T-helper 2 cell treated with Interferon-gamma antibody and Interleukin-4, amounts not matched to agents 100 ng/mL and 5 ng/mL, for 36 hours (primary cell): ENCODE results near the gene APBA2. TPM values are rescaled to one million over a fixed set of nuclear protein-coding genes. Genes with fewer than 3 reads are reported as not detected.
"Not testable (repeated sequence)": the region's sequence is repeated elsewhere in the genome, so short reads cannot be mapped to it uniquely, and the experiment has no call there.

Experiments
- intact Hi-C: fragments of 100-400 bp; cut with micrococcal nuclease; formaldehyde crosslinking; loops from one replicate; pipeline ENCODE4 v1.15.1; 2023
- total RNA-seq: library from RNA; stranded (reverse); gene quantifications from 2 replicates; pipeline ENCODE4 v1.2.3, GENCODE V29; 2022

The APBA2 gene
- total RNA-seq, 1 donor from 2014 or later: 8.1 TPM

DNA sequence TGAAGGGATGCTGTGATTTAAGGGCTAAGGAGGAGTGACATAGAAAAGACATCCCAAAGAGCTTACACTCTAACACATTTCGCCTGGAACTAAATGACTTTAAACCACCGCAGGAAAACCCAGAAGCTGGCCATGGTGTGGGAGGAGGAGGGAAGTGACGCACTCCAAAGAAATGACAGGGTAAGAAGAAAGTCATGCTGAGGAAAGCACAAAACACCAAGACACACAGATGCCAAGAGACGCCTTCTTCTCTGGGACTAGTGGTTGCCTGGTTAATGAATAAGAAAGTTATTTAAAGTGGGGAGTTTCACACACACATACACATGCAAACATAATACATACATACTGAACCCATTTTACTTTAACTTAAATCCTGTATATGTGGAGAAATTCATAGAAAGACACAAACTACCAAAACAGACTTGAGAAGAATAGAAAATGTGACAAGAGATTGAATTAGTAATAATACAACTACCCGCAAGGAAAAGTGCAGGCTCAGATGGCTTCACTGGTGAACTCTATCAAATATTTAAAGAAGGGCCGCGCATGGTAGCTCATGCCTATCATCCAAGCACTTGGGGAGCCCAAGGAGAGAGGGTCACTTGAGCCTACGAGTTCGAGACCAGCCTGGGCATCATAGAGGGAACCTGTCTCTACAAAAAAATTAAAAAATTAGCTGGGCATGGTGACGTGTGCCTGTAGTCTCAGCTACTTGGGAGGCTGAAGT is 258.3 kb downstream of the APBA2 start:
- intact Hi-C loops: no loop called here

GRCh38 chr15:29149738-29150075 is 263.9 kb downstream of the APBA2 start:
- intact Hi-C loops: no loop called here

DNA sequence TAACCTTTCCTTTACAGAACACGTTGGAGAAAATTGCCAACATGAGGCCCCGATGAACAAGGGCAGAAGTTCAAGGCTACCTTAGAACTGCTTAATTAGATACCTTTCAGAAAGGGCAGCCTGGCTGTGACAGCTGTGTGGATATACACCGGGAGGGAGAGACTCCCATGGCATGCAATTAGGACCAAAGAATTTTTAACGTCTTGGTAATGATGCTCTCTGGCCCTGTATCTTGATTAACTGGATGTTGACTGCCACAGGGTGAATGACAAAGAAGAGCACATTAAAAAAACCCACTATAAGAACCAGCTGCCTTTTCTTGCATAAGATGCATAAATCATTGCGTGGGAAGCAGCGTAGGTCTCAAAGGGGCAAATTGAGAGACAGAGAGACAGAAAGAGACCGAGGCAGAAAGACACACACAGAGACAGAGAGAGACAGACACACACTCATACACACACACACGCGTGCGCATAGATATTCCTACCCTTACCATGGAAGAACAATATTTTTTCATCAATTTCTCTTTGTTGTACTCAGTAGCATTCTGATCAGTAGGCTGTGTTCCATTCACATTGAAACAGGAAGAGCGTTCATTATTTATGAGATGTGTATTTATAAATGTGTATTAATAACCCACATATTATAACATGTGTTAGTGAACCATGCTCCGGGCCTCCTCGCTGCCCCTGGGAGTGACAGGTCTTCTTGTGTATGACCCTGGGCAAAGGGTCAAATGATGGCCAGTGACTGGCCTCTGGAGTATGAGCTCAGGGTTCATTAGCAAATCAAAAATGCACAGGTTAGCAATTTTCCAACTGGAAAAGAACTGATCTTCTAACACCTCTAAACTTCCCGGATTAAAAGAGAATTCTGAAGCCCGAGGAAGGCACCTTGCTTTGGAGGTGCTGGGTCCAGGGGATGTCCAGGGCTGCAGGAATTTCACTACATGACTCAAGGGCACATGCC is 265.0 kb downstream of the APBA2 start:
- intact Hi-C loops: no loop called here

DNA sequence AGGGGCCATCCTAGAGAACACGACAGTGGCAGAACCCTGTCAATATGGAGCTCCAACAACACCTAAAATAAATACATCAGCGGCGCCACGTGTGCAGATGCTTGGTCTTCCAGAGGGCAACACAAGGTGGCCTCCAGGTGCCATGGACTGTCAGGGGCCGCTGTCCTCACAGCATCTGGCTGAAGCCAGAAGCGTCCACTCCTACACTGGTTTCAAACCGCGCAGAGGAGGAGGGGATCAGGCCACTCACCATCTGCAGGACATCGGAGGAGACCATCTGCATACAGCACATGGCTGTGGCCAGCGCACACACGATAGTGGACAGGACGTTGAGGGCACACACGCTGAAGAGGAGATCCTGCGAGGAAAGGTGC is 265.7 kb downstream of the APBA2 start:
- intact Hi-C loops: no loop called here

GRCh38 chr15:29156521-29156920 is 270.7 kb downstream of the APBA2 start:
- intact Hi-C loops: no loop called here

DNA sequence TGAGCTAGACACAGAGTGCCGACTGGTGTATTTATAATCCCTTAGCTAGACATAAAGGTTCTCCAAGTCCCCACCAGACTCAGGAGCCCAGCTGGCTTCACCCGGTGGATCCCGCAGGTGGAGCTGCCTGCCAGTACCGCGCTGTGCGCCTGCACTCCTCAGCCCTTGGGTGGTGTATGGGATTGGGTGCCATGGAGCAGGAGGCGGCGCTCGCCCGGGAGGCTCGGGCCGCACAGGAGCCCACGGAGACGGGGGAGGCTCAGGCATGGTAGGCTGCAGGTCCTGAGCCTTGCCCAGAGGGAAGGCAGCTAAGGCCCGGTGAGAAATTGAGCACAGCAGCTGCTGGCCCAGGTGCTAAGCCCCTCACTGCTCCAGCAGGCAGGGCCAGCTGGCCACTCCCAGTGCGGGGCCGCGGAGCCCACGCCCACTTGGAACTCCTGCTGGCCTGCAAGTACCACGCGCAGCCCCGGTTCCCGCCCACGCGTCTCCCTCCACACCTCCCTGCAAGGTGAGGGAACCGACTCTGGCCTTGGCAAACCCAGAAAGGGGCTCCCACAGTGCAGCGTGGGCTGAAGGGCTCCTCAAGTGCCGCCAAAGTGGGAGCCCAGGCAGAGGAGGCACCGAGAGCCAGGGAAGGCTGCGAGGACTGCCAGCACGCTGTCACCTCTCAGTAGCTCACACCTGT is 274.1 kb downstream of the APBA2 start:
- intact Hi-C loops: no loop called here

DNA sequence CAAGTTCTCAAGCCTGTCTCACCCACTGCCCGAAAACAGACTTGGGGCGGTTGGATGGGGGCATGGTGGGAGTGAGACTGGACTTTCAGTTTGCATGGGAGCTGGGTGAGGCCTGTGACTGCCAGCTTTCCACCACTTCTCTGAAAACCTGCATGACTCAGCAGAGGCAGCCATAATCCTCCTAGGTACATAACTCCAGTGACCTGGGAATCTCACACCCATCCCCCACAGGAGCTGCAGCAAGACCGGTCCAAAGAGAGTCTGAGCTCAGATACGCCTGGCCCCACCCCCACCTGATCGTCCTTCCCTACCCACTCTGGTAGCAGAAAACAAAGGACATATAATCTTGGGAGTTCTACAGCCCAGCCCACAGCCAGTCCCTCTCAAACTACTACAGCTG is 276.6 kb downstream of the APBA2 start:
- intact Hi-C loops: no loop called here

- intact Hi-C loops: not testable (repeated sequence)
These were observed 281.3 kb downstream of the APBA2 start for GRCh38 chr15:29167122-29167521.

Other genes starting within 250 kb of the APBA2 start
- 3.9 and 4.4 TPM in 2 replicates for gene GOLGA8M, start 173.6 kb upstream of the APBA2 start, total RNA-seq
- gene GOLGA6L7, start 37.3 kb upstream of the APBA2 start, total RNA-seq: not detected in 2 replicates